MG63 (cell line): ENCODE data around the gene CNMD. TPM values are rescaled to one million over a fixed set of nuclear protein-coding genes. Genes with fewer than 3 reads are reported as not detected.
"Not testable (repeated sequence)": the region's sequence is repeated elsewhere in the genome, so short reads cannot be mapped to it uniquely, and the experiment has no call there.

Source experiments
- DNase-seq: peaks from one replicate; pipeline ENCODE4 v3.0.0-alpha.2; 2020
- H3K27me3 ChIP-seq: fragments of 250-450 bp; sonication (Bioruptor Pico); 2 replicates; pipeline ENCODE4 v1.5.1; 2020; ENCODE audit warnings: mild to moderate bottlenecking, moderate library complexity
- H3K36me3 ChIP-seq: fragments of 250-450 bp; sonication (Bioruptor Pico); 2 replicates; pipeline ENCODE4 v1.5.1; 2020; ENCODE audit warnings: mild to moderate bottlenecking, moderate library complexity
- H3K4me3 ChIP-seq: fragments of 250-450 bp; sonication (Bioruptor Pico); 2 replicates; pipeline ENCODE4 v1.5.1; 2020; ENCODE audit warnings: mild to moderate bottlenecking, moderate library complexity
- H3K9me3 ChIP-seq: fragments of 250-450 bp; sonication (Bioruptor Pico); 2 replicates; pipeline ENCODE4 v1.5.1; 2020; ENCODE audit warnings: mild to moderate bottlenecking, moderate library complexity
- total RNA-seq: library from RNA; depleted of rRNA; stranded (reverse); fragments of >200 nt; shearing (Covaris generic); gene quantifications from 2 replicates; pipeline ENCODE4 v1.2.3, GENCODE V29; 2014; ENCODE audit warnings: low replicate concordance

CNMD gene
- total RNA-seq, 1 experiment from 2014 or later, result not detected

GRCh38 chr13:52713894-52714293 is 25.7 kb downstream of the CNMD start:
- 0 out of 2 replicates have a peak, but pooled peaks cover 3% of the 10 kb centered on the region for H3K27me3 ChIP-seq
- no peak for DNase-seq

GRCh38 chr13:52712385-52712784 is 27.2 kb downstream of the CNMD start:
- H3K9me3 ChIP-seq, result no peaks in the 10 kb centered on the region
- no peaks in the 10 kb centered on the region for H3K27me3 ChIP-seq
- H3K36me3 ChIP-seq, result no peaks in the 10 kb centered on the region
- DNase-seq, result no peak
- H3K4me3 ChIP-seq, result no peak overlapping the region

More at GRCh38 chr13:52713894-52714293, 25.7 kb downstream of the CNMD start:
- Histone ChIP-seq H3K4me3 (no peak overlapping the region), H3K9me3 (no peaks in the 10 kb centered on the region), H3K36me3 (no peaks in the 10 kb centered on the region)

GRCh38 chr13:52711286-52711685 is 28.3 kb downstream of the CNMD start:
- no peak for DNase-seq
- no peaks in the 10 kb centered on the region for H3K27me3 ChIP-seq
- no peaks in the 10 kb centered on the region for H3K9me3 ChIP-seq
- no peak overlapping the region for H3K4me3 ChIP-seq
- no peaks in the 10 kb centered on the region for H3K36me3 ChIP-seq

- not testable (repeated sequence) for H3K36me3 ChIP-seq, H3K4me3 ChIP-seq, H3K9me3 ChIP-seq, H3K27me3 ChIP-seq, DNase-seq
Measured at GRCh38 chr13:52708266-52708665, 31.4 kb downstream of the CNMD start.

GRCh38 chr13:52707375-52707774 is 32.2 kb downstream of the CNMD start:
- Histone ChIP-seq H3K36me3 (no peaks in the 10 kb centered on the region), H3K9me3 (no peaks in the 10 kb centered on the region), H3K4me3 (no peak overlapping the region), H3K27me3 (no peaks in the 10 kb centered on the region)
- no peak for DNase-seq

- no peak for DNase-seq
Measured at GRCh38 chr13:52706081-52706480, 33.5 kb downstream of the CNMD start.

GRCh38 chr13:52703482-52703881 is 36.1 kb downstream of the CNMD start:
- peaks cover 5% of the 10 kb centered on the region for H3K36me3 ChIP-seq
- H3K9me3 ChIP-seq, result no peaks in the 10 kb centered on the region
- DNase-seq, result no peak
- no peak overlapping the region for H3K4me3 ChIP-seq
- no peaks in the 10 kb centered on the region for H3K27me3 ChIP-seq

More at GRCh38 chr13:52706081-52706480, 33.5 kb downstream of the CNMD start:
- Histone ChIP-seq H3K36me3 (no peaks in the 10 kb centered on the region), H3K4me3 (no peak overlapping the region), H3K27me3 (no peaks in the 10 kb centered on the region), H3K9me3 (no peaks in the 10 kb centered on the region)

- H3K36me3 ChIP-seq, result peaks cover 5% of the 10 kb centered on the region
- H3K4me3 ChIP-seq, result no peak overlapping the region
- H3K9me3 ChIP-seq, result no peaks in the 10 kb centered on the region
- H3K27me3 ChIP-seq, result no peaks in the 10 kb centered on the region
- no peak for DNase-seq
Measured at GRCh38 chr13:52701728-52702465, 37.7 kb downstream of the CNMD start.

- Histone ChIP-seq H3K9me3 (no peaks in the 10 kb centered on the region), H3K27me3 (no peaks in the 10 kb centered on the region), H3K4me3 (no peak overlapping the region), H3K36me3 (peaks cover 11% of the 10 kb centered on the region)
- DNase-seq, result no peak
Measured at GRCh38 chr13:52696566-52696965, 43.1 kb downstream of the CNMD start.

GRCh38 chr13:52695856-52696255 is 43.8 kb downstream of the CNMD start:
- H3K4me3 ChIP-seq, result no peak overlapping the region
- peaks cover 16% of the 10 kb centered on the region for H3K36me3 ChIP-seq
- no peaks in the 10 kb centered on the region for H3K27me3 ChIP-seq
- no peaks in the 10 kb centered on the region for H3K9me3 ChIP-seq
- no peak for DNase-seq

GRCh38 chr13:52686376-52686775 is 53.2 kb downstream of the CNMD start:
- peaks cover 44% of the 10 kb centered on the region for H3K36me3 ChIP-seq
- H3K27me3 ChIP-seq, result no peaks in the 10 kb centered on the region
- no peak for DNase-seq
- H3K9me3 ChIP-seq, result no peaks in the 10 kb centered on the region
- H3K4me3 ChIP-seq, result no peak overlapping the region

GRCh38 chr13:52685806-52686205 is 53.8 kb downstream of the CNMD start:
- not testable (repeated sequence) for H3K9me3 ChIP-seq, H3K4me3 ChIP-seq, DNase-seq, H3K27me3 ChIP-seq
- H3K36me3 ChIP-seq, result peaks cover 42% of the 10 kb centered on the region

- Histone ChIP-seq H3K36me3 (peaks cover 45% of the 10 kb centered on the region), H3K9me3 (no peaks in the 10 kb centered on the region), H3K4me3 (no peak overlapping the region), H3K27me3 (no peaks in the 10 kb centered on the region)
- DNase-seq, result no peak
Measured at GRCh38 chr13:52677823-52678222, 61.8 kb downstream of the CNMD start.

- Histone ChIP-seq H3K9me3 (no peaks in the 10 kb centered on the region), H3K36me3 (peaks cover 28% of the 10 kb centered on the region), H3K4me3 (no peak overlapping the region), H3K27me3 (no peaks in the 10 kb centered on the region)
- DNase-seq, result no peak
Measured at GRCh38 chr13:52673465-52673864, 66.2 kb downstream of the CNMD start.

- Histone ChIP-seq H3K9me3 (no peaks in the 10 kb centered on the region), H3K27me3 (no peaks in the 10 kb centered on the region), H3K4me3 (no peak overlapping the region), H3K36me3 (peaks cover 33% of the 10 kb centered on the region)
- no peak for DNase-seq
Measured at GRCh38 chr13:52670726-52671125, 68.9 kb downstream of the CNMD start.

- H3K9me3 ChIP-seq, result no peaks in the 10 kb centered on the region
- no peak for DNase-seq
- peaks cover 43% of the 10 kb centered on the region for H3K36me3 ChIP-seq
- no peak overlapping the region for H3K4me3 ChIP-seq
- no peaks in the 10 kb centered on the region for H3K27me3 ChIP-seq
Measured at GRCh38 chr13:52669677-52670076, 69.9 kb downstream of the CNMD start.

GRCh38 chr13:52665325-52665724 is 74.3 kb downstream of the CNMD start:
- Histone ChIP-seq H3K4me3 (no peak overlapping the region), H3K27me3 (no peaks in the 10 kb centered on the region), H3K36me3 (peaks cover 54% of the 10 kb centered on the region), H3K9me3 (no peaks in the 10 kb centered on the region)
- no peak for DNase-seq

- Histone ChIP-seq H3K27me3 (no peaks in the 10 kb centered on the region), H3K4me3 (no peak overlapping the region), H3K36me3 (peaks cover 62% of the 10 kb centered on the region), H3K9me3 (no peaks in the 10 kb centered on the region)
- no peak for DNase-seq
Measured at GRCh38 chr13:52664272-52664671, 75.3 kb downstream of the CNMD start.
